ENCODE data around the gene CRYBG2.
"Not testable (repeated sequence)": the region's sequence is repeated elsewhere in the genome, so short reads cannot be mapped to it uniquely, and the experiment has no call there.

Gene CRYBG2

GRCh38 chr1:26336477-26337205 is 17.3 kb downstream of the CRYBG2 start:
- Histone ChIP-seq H3K36me3 (ENCODE audit: insufficient read depth, low read length) (no peaks in the 10 kb centered on the region), H3K4me1 (ENCODE audit: control insufficient read depth, insufficient read depth, low read length, unreplicated experiment) (peaks cover 2% of the 10 kb centered on the region), H3K4me3 (ENCODE audit: low read depth, low read length) (peak overlapping the region; percentile 79), H3K79me2 (ENCODE audit: control insufficient read depth, insufficient read depth, low read length, unreplicated experiment) (no peaks in the 10 kb centered on the region), H2AFZ (ENCODE audit: low read length, unreplicated experiment) (no peak overlapping the region), H3K27ac (ENCODE audit: low read depth, low read length) (no peak overlapping the region), H3K27me3 (ENCODE audit: insufficient read depth, low read length) (no peaks in the 10 kb centered on the region)

GRCh38 chr1:26335774-26336476 is 18.0 kb downstream of the CRYBG2 start:
- Histone ChIP-seq H3K27me3 (ENCODE audit: insufficient read depth, low read length) (no peaks in the 10 kb centered on the region), H3K4me3 (ENCODE audit: low read depth, low read length) (peak overlapping the region; percentile 79), H3K36me3 (ENCODE audit: insufficient read depth, low read length) (no peaks in the 10 kb centered on the region), H3K79me2 (ENCODE audit: control insufficient read depth, insufficient read depth, low read length, unreplicated experiment) (no peaks in the 10 kb centered on the region), H2AFZ (ENCODE audit: low read length, unreplicated experiment) (no peak overlapping the region), H3K4me1 (ENCODE audit: control insufficient read depth, insufficient read depth, low read length, unreplicated experiment) (peaks cover 9% of the 10 kb centered on the region), H3K27ac (ENCODE audit: low read depth, low read length) (no peak overlapping the region)

- H3K27ac ChIP-seq (ENCODE audit: low read depth, low read length); H3K4me1 ChIP-seq (ENCODE audit: control insufficient read depth, insufficient read depth, low read length, unreplicated experiment); H3K27me3 ChIP-seq (ENCODE audit: insufficient read depth, low read length); H2AFZ ChIP-seq (ENCODE audit: low read length, unreplicated experiment); H3K4me3 ChIP-seq (ENCODE audit: low read depth, low read length); H3K79me2 ChIP-seq (ENCODE audit: control insufficient read depth, insufficient read depth, low read length, unreplicated experiment); H3K36me3 ChIP-seq (ENCODE audit: insufficient read depth, low read length): not testable (repeated sequence)
Measured at GRCh38 chr1:26333312-26333711, 20.6 kb downstream of the CRYBG2 start.

- Histone ChIP-seq H3K4me1 (ENCODE audit: control insufficient read depth, insufficient read depth, low read length, unreplicated experiment) (peaks cover 9% of the 10 kb centered on the region), H2AFZ (ENCODE audit: low read length, unreplicated experiment) (no peak overlapping the region), H3K27ac (ENCODE audit: low read depth, low read length) (no peak overlapping the region), H3K4me3 (ENCODE audit: low read depth, low read length) (no peak overlapping the region), H3K79me2 (ENCODE audit: control insufficient read depth, insufficient read depth, low read length, unreplicated experiment) (no peaks in the 10 kb centered on the region), H3K27me3 (ENCODE audit: insufficient read depth, low read length) (no peaks in the 10 kb centered on the region), H3K36me3 (ENCODE audit: insufficient read depth, low read length) (no peaks in the 10 kb centered on the region)
Measured at GRCh38 chr1:26330276-26330675, 23.7 kb downstream of the CRYBG2 start.

- H3K27me3 ChIP-seq (ENCODE audit: insufficient read depth, low read length); H3K4me3 ChIP-seq (ENCODE audit: low read depth, low read length); H3K4me1 ChIP-seq (ENCODE audit: control insufficient read depth, insufficient read depth, low read length, unreplicated experiment); H3K79me2 ChIP-seq (ENCODE audit: control insufficient read depth, insufficient read depth, low read length, unreplicated experiment); H3K27ac ChIP-seq (ENCODE audit: low read depth, low read length); H3K36me3 ChIP-seq (ENCODE audit: insufficient read depth, low read length); H2AFZ ChIP-seq (ENCODE audit: low read length, unreplicated experiment): not testable (repeated sequence)
Measured at GRCh38 chr1:26329380-26329779, 24.6 kb downstream of the CRYBG2 start.

- H3K4me1 ChIP-seq (ENCODE audit: control insufficient read depth, insufficient read depth, low read length, unreplicated experiment), result peaks cover 9% of the 10 kb centered on the region
- no peaks in the 10 kb centered on the region for H3K36me3 ChIP-seq (ENCODE audit: insufficient read depth, low read length)
- no peak overlapping the region for H3K27ac ChIP-seq (ENCODE audit: low read depth, low read length)
- H2AFZ ChIP-seq (ENCODE audit: low read length, unreplicated experiment), result no peak overlapping the region
- no peaks in the 10 kb centered on the region for H3K27me3 ChIP-seq (ENCODE audit: insufficient read depth, low read length)
- H3K4me3 ChIP-seq (ENCODE audit: low read depth, low read length), result no peak overlapping the region
- no peaks in the 10 kb centered on the region for H3K79me2 ChIP-seq (ENCODE audit: control insufficient read depth, insufficient read depth, low read length, unreplicated experiment)
Measured at GRCh38 chr1:26328597-26328996, 25.3 kb downstream of the CRYBG2 start.

- peaks cover 9% of the 10 kb centered on the region for H3K4me1 ChIP-seq (ENCODE audit: control insufficient read depth, insufficient read depth, low read length, unreplicated experiment)
- H3K27ac ChIP-seq (ENCODE audit: low read depth, low read length), result no peak overlapping the region
- H3K79me2 ChIP-seq (ENCODE audit: control insufficient read depth, insufficient read depth, low read length, unreplicated experiment), result no peaks in the 10 kb centered on the region
- no peaks in the 10 kb centered on the region for H3K36me3 ChIP-seq (ENCODE audit: insufficient read depth, low read length)
- no peak overlapping the region for H3K4me3 ChIP-seq (ENCODE audit: low read depth, low read length)
- no peak overlapping the region for H2AFZ ChIP-seq (ENCODE audit: low read length, unreplicated experiment)
- no peaks in the 10 kb centered on the region for H3K27me3 ChIP-seq (ENCODE audit: insufficient read depth, low read length)
Measured at GRCh38 chr1:26327956-26328362, 26.0 kb downstream of the CRYBG2 start.

- Histone ChIP-seq H3K79me2 (ENCODE audit: control insufficient read depth, insufficient read depth, low read length, unreplicated experiment) (no peaks in the 10 kb centered on the region), H3K36me3 (ENCODE audit: insufficient read depth, low read length) (no peaks in the 10 kb centered on the region), H3K4me1 (ENCODE audit: control insufficient read depth, insufficient read depth, low read length, unreplicated experiment) (peaks cover 6% of the 10 kb centered on the region), H3K27ac (ENCODE audit: low read depth, low read length) (no peak overlapping the region), H2AFZ (ENCODE audit: low read length, unreplicated experiment) (no peak overlapping the region), H3K27me3 (ENCODE audit: insufficient read depth, low read length) (no peaks in the 10 kb centered on the region), H3K4me3 (ENCODE audit: low read depth, low read length) (no peak overlapping the region)
Measured at GRCh38 chr1:26324550-26324949, 29.4 kb downstream of the CRYBG2 start.

- Histone ChIP-seq H3K27ac (ENCODE audit: low read depth, low read length) (no peak overlapping the region), H3K79me2 (ENCODE audit: control insufficient read depth, insufficient read depth, low read length, unreplicated experiment) (no peaks in the 10 kb centered on the region), H3K27me3 (ENCODE audit: insufficient read depth, low read length) (no peaks in the 10 kb centered on the region), H3K4me3 (ENCODE audit: low read depth, low read length) (no peak overlapping the region), H3K4me1 (ENCODE audit: control insufficient read depth, insufficient read depth, low read length, unreplicated experiment) (peaks cover 6% of the 10 kb centered on the region), H2AFZ (ENCODE audit: low read length, unreplicated experiment) (no peak overlapping the region), H3K36me3 (ENCODE audit: insufficient read depth, low read length) (no peaks in the 10 kb centered on the region)
Measured at GRCh38 chr1:26323382-26323781, 30.5 kb downstream of the CRYBG2 start.

GRCh38 chr1:26322042-26322331 is 31.9 kb downstream of the CRYBG2 start:
- Histone ChIP-seq H3K36me3 (ENCODE audit: insufficient read depth, low read length) (no peaks in the 10 kb centered on the region), H3K27me3 (ENCODE audit: insufficient read depth, low read length) (no peaks in the 10 kb centered on the region), H3K27ac (ENCODE audit: low read depth, low read length) (no peak overlapping the region), H3K79me2 (ENCODE audit: control insufficient read depth, insufficient read depth, low read length, unreplicated experiment) (no peaks in the 10 kb centered on the region), H3K4me1 (ENCODE audit: control insufficient read depth, insufficient read depth, low read length, unreplicated experiment) (peaks cover 6% of the 10 kb centered on the region), H2AFZ (ENCODE audit: low read length, unreplicated experiment) (no peak overlapping the region), H3K4me3 (ENCODE audit: low read depth, low read length) (no peak overlapping the region)

- Histone ChIP-seq H3K4me1 (ENCODE audit: control insufficient read depth, insufficient read depth, low read length, unreplicated experiment) (peaks cover 6% of the 10 kb centered on the region), H3K27ac (ENCODE audit: low read depth, low read length) (no peak overlapping the region), H3K36me3 (ENCODE audit: insufficient read depth, low read length) (no peaks in the 10 kb centered on the region), H3K79me2 (ENCODE audit: control insufficient read depth, insufficient read depth, low read length, unreplicated experiment) (no peaks in the 10 kb centered on the region), H3K27me3 (ENCODE audit: insufficient read depth, low read length) (no peaks in the 10 kb centered on the region), H3K4me3 (ENCODE audit: low read depth, low read length) (no peak overlapping the region), H2AFZ (ENCODE audit: low read length, unreplicated experiment) (peak overlapping the region; percentile 70)
Measured at GRCh38 chr1:26321315-26322041, 32.5 kb downstream of the CRYBG2 start.

Measured in ACC112 (cell line).